Measurements from ENCODE around the gene WDR5.
"Not testable (repeated sequence)": the region's sequence is repeated elsewhere in the genome, so short reads cannot be mapped to it uniquely, and the experiment has no call there.

Gene WDR5

DNA sequence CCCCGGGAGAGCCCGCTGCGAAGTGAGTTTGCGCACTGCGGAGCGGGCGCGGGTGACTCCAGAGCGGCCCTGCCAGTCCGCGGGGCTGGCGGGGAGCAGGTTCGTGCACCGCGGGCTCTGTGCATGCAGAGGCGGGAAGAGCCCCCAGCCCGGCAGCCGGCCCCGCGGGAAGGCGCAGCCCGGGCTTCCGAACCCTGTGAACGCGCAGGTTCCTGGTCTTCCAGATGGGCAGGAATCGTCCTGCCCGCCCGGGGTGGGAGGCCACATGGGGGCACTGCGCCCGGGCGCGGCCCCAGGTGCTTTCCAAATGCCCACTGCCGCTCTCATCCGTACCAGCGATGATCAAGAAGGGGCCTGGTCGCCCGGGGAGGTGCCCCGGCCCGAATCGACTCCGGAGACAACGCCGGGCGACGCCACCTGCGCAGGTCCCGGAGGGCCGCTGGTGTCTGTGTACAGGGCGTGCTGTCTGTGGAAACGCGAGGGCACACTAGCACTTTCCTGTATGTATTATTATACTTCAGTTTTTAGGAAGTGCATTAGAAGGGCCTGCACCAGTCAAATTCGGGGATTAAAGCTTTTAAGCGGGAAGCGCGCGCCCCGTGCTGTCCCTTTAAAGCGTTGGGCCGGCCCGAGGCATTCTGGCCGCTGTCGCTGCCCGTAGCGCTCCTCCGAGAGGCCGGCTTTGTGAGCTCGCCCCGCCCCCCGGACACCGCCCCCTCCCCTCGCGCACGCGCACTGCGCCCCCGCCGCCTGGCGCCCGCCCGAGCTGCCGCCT is at the start of gene WDR5:
WDR5 (plus strand) TSS at position 740 of the 775 bp plus-strand sequence. CDS start 3,796 bp downstream, outside the sequence.
- peak; percentile 94 for DNase-seq (ENCODE audit: low read depth)

GRCh38 chr9:134088063-134088725 is 47.7 kb upstream of the WDR5 start:
- no peak for DNase-seq (ENCODE audit: low read depth)

GRCh38 chr9:134089972-134090371 is 45.9 kb upstream of the WDR5 start:
- DNase-seq (ENCODE audit: low read depth) = no peak

- peak; percentile 47 for DNase-seq (ENCODE audit: low read depth)
Measured at GRCh38 chr9:134099123-134099761, 36.6 kb upstream of the WDR5 start.

- no peak for DNase-seq (ENCODE audit: low read depth)
Measured at GRCh38 chr9:134100040-134100439, 35.8 kb upstream of the WDR5 start.

DNA sequence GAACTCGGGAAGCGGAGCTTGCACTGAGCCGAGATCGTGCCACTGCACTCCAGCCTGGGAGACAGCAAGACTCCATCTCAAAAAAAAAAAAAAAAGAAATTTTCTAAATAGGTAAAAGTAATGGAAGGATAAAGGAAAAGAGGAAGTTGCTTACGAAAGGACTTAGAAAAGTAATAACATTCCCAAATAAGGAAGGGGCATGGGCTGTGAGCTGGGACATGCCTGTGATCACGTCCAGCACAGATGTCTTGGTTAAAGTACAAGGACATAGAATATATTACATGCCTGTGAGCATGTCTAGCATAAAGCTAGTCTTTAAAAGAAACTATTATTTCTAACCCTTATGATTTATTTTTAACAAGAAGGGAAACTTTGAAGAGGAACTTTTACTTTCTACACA is 34.7 kb upstream of the WDR5 start:
- DNase-seq (ENCODE audit: low read depth) = not testable (repeated sequence)

- DNase-seq (ENCODE audit: low read depth) = no peak
Measured at GRCh38 chr9:134101623-134102149, 34.2 kb upstream of the WDR5 start.

GRCh38 chr9:134103391-134103998 is 32.4 kb upstream of the WDR5 start:
- no peak for DNase-seq (ENCODE audit: low read depth)

GRCh38 chr9:134111064-134111463 is 24.8 kb upstream of the WDR5 start:
- DNase-seq (ENCODE audit: low read depth) = no peak

DNA sequence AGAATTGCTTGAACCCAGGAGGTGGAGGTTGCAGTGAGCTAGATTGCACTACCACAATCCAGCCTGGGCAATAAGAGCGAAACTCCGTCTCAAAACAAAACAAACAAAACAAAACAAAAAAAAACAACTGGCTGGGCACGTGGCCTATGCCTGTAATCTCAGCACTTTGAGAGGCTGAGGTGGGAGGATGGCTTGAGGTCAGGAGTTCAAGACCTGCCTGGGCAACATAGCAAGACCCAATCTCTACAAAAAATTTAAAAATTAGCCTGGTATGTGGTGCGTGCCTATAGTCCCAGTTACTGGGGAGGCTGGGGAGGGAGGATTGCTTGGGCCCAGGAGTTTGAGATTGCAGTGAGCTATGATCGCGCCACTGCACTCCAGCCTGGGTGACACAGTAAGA is 23.3 kb upstream of the WDR5 start:
- no peak for DNase-seq (ENCODE audit: low read depth)

- not testable (repeated sequence) for DNase-seq (ENCODE audit: low read depth)
Measured at GRCh38 chr9:134118972-134119371, 16.9 kb upstream of the WDR5 start.

DNA sequence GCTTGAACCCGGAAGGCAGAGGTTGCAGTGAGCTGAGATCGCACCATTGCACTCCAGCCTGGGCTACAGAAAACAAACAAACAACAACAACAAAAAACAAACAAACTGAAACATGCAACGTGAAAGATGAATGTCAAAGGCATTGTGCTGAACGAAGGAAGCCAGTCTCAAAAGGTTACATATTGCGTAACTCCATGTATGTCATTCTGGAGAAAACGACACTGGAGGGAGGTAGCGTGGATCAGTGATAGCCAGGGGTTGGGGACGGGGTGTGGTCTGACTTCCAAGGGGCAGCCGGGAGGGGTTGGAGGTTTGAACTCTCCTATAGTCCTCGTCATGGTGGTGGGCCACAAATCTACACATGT is 12.1 kb upstream of the WDR5 start:
- no peak for DNase-seq (ENCODE audit: low read depth)

- no peak for DNase-seq (ENCODE audit: low read depth)
Measured at GRCh38 chr9:134125413-134126095, 10.3 kb upstream of the WDR5 start.

DNA sequence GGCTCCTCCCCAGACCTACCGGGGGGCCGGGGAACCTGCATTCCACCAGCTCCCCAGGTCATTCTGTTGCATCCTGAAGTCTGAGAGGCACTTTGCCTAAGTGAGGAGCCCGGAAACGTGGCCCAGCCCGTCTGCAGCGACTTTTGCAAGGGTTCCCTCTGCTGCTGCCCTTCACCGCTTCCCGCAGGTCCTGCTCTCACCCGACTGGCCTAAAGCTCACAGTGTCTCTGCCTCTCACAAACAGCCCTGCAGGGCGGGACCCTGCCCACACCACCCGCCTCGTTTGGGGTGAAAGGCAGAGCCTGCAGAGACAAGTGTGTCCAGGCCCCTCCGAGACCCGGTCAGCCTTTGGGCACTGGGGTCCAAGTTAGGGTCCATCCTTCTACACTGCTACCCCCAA is 9.5 kb upstream of the WDR5 start:
- no peak for DNase-seq (ENCODE audit: low read depth)

- DNase-seq (ENCODE audit: low read depth) = no peak
Measured at GRCh38 chr9:134127065-134127580, 8.8 kb upstream of the WDR5 start.

- no peak for DNase-seq (ENCODE audit: low read depth)
Measured at GRCh38 chr9:134127616-134128015, 8.3 kb upstream of the WDR5 start.

GRCh38 chr9:134128727-134129679 is 6.9 kb upstream of the WDR5 start:
- DNase-seq (ENCODE audit: low read depth) = no peak

DNA sequence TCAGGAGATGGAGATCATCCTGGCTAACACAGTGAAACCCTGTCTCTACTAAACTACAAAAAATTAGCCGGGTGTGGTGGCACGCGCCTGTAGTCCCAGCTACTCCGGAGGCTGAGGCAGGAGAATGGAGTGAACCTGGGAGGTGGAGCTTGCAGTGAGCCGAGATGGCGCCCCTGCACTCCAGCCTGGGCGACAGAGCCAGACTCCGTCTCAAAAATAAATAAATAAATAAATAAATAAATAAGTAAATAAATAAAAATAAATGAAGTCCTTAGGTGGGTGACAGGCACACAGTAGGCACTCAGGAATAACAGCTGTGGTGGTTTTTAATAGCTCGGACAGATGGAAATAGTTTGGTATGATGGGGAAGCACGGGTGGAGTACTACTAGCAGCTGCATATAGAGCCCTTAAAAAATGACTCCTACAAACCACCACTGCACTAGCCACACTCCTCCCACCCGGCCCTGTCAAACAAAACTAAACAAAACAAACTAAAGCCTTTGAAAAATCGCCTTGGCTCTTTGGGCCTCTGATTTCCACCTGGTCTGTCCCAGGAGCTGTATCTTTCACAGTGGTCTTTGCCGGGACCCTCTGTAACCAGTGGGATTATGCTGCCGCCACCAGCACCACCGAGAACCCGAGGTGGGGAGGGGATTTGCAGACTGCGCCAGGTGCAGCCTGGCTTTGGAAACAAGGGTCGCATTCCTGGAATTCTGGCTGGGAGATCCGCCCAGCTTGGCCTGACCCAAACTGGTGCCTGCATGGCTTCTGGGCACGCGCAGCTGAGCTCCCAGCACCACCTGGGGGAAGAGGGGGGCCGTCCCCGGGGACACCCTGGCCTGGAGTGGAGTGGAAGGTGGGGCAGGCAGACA is 5.1 kb upstream of the WDR5 start:
- DNase-seq (ENCODE audit: low read depth) = no peak

DNA sequence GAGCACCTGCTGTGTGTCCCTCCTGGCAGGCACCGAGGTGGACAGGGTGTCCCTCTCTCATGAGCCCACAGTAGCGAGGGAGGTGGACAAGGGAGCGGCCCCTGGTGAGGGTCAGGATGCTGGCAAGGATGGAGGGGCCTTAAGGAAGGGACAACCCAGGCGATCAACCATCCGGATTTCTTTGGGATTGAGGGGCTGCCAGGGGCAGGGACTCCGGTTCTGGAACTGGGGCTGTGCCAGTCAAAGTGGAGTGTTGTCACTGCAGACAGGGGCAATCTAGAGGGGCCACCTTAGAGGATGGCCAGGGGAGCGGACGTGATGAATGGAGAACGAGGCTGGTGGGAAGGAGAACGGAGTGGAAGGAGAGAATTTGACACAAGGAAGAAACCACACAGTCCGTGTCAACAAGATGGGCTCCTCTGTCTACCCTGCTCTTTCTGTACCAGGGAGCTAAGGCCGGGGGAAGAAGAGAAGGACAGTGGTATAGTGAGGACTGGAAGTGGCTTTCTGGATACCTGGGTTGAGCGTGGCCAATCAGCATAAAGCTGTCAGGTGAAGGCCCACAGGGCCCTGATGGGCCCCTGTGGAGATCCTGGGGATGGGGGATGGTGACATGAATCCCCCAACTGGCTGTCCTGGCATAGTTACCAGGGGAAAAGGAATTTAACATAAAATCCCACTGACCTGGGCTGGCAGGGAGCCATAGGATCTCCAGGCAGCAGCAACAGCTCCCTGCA is 4.2 kb upstream of the WDR5 start:
- DNase-seq (ENCODE audit: low read depth) = no peak
